Measurements from ENCODE around the gene MBD6. TPM values are rescaled to one million over a fixed set of nuclear protein-coding genes. Genes with fewer than 3 reads are reported as not detected.

Gene MBD6
- total and polyA plus RNA-seq, 2 of the 8 experiments (the other 6 are each of a cell fraction or from before 2014, with no cell fraction given), result 3.9 to 32.3 TPM

- H4K91ac ChIP-seq (replicated peaks; ENCODE audit: insufficient read length, low read length), result peak overlapping the region; percentile 14
- H3K79me1 ChIP-seq (ENCODE audit: low read depth, low read length), result peaks cover 10% of the 10 kb centered on the region
- H2BK20ac ChIP-seq (ENCODE audit: low read length), result no peak overlapping the region
- peaks cover 9 to 29% (median 12%) of the 10 kb centered on the region in 4 experiments; a peak in 6 of 7 replicates for H3K4me1 ChIP-seq (replicated peaks in 1 of 4; ENCODE audit: control insufficient read depth in 3 of 4, insufficient read depth in 4 of 4, low read length in 3 of 4)
- H2BK120ac ChIP-seq (replicated peaks; ENCODE audit: low read depth, low read length), result no peak overlapping the region
- H3K4ac ChIP-seq (replicated peaks; ENCODE audit: insufficient read length, low read depth, low read length), result no peak overlapping the region
- peak overlapping the region; percentile 25; the same call in 1 of the 2 replicates for H2BK15ac ChIP-seq (ENCODE audit: low read length)
- peaks cover 4 to 47% of the 10 kb centered on the region in 2 experiments; a peak in 3 of 4 replicates for H3K79me2 ChIP-seq (ENCODE audit: control insufficient read depth in 1 of 2, insufficient read depth in 2 of 2, low read length in 2 of 2)
- H3K56ac ChIP-seq (replicated peaks; ENCODE audit: insufficient read length, low read depth, low read length), result no peak overlapping the region
- FAIRE-seq (no peak), DNase-seq (ENCODE audit: low read depth in 1 of 2, low spot score in 2 of 2) (no peak)
- peaks cover 9 to 14% of the 10 kb centered on the region in 2 experiments for H4K20me1 ChIP-seq (replicated peaks in 1 of 2; ENCODE audit: control insufficient read depth in 1 of 2, insufficient read depth in 2 of 2, low read length in 2 of 2)
- H3K4me2 ChIP-seq (ENCODE audit: insufficient read depth in 1 of 2, low read depth in 2 of 2, low read length in 2 of 2), result peak overlapping the region; percentile 69 to 77
- CTCF ChIA-PET (ENCODE audit: partially characterized antibody), result interaction anchor here (0.5 kb wide), 1 partner anchor 1218 kb away, joined by 3 read pairs; no protein-coding TSS in a partner anchor
- H3K4me3 ChIP-seq (ENCODE audit: extremely low read depth in 1 of 4, insufficient read depth in 2 of 4, low read depth in 3 of 4, low read length in 4 of 4), result peak overlapping the region; percentile 75 to 96 (median 96); a peak in 7 of 8 replicates
- H2BK5ac ChIP-seq (ENCODE audit: low read depth, low read length), result no peak overlapping the region
- no peak overlapping the region; the same call in 1 of the 2 replicates for H3K18ac ChIP-seq (ENCODE audit: extremely low read depth, low read length)
- POLR2A ChIA-PET (ENCODE audit: partially characterized antibody), result interaction anchor here (1.1 to 2.0 kb wide), 3 partner anchors 12 to 29 kb away, joined by 3 to 12 read pairs (median 5); partner anchors contain the start of gene DDIT3
- no peak overlapping the region for H2AK5ac ChIP-seq (ENCODE audit: low read depth, low read length)
- no peak overlapping the region; the same call in 1 of the 2 replicates for H4K8ac ChIP-seq (ENCODE audit: extremely low read depth, insufficient read depth, low read length)
- H3K27ac ChIP-seq (ENCODE audit: low read depth, low read length), result no peak overlapping the region
- H2BK12ac ChIP-seq (ENCODE audit: low read depth, low read length), result peak overlapping the region; percentile 85; the same call in 1 of the 2 replicates
- H3K23me2 ChIP-seq (ENCODE audit: low read depth, low read length), result peaks cover 19% of the 10 kb centered on the region
- peak overlapping the region; percentile 29; the same call in 1 of the 2 replicates for H2AFZ ChIP-seq (ENCODE audit: low read length)
- no peak overlapping the region for H3K23ac ChIP-seq (ENCODE audit: insufficient read length)
- WGBS, 2 experiments (ENCODE audit: extremely low coverage in 1 of 2, insufficient coverage in 1 of 2, insufficient read length in 1 of 2, insufficient replicate concordance in 2 of 2, low coverage in 1 of 2, low lambda C conversion rate in 2 of 2, missing lambda C conversion rate in 1 of 2), result 25% methylated on average over 10 of the region's 13 CpGs; no CpG with 5 or more reads in 1 of the 2 experiments
- H3K27me3 ChIP-seq (replicated peaks in 1 of 4; ENCODE audit: control insufficient read depth in 3 of 4, extremely low read depth in 1 of 4, insufficient read depth in 3 of 4, low read length in 3 of 4), result peaks cover 0 to 5% (median 3%) of the 10 kb centered on the region in 4 experiments; a peak in 2 of 7 replicates
- H3K9me3 ChIP-seq (ENCODE audit: insufficient read depth in 2 of 2, low read depth in 1 of 2, low read length in 1 of 2), result no peaks in the 10 kb centered on the region
- H3K36me3 ChIP-seq (ENCODE audit: control insufficient read depth in 2 of 4, insufficient read depth in 4 of 4, low read length in 3 of 4), result no peaks in the 10 kb centered on the region; a peak in 1 of 8 replicates
- peak overlapping the region; percentile 5 for H4K5ac ChIP-seq (ENCODE audit: insufficient read length, low read depth, low read length)
- no peak overlapping the region for H3K9ac ChIP-seq (replicated peaks in 1 of 4; ENCODE audit: extremely low read depth in 1 of 4, low read depth in 3 of 4, low read length in 3 of 4)
- no peak overlapping the region for H3K14ac ChIP-seq (ENCODE audit: insufficient read length)
- TF ChIP-seq PHF8 (conservative IDR thresholded peaks at IDR 0.05; ENCODE audit: low read depth, low read length) (no peak), SUZ12 (IDR thresholded peaks at IDR 0.05; ENCODE audit: low read length) (no peak), SAP30 (IDR thresholded peaks at IDR 0.05; ENCODE audit: insufficient read depth, insufficient replicate concordance, low read length) (no peak), E2F6 (IDR thresholded peaks at IDR 0.05) (no peak), GTF2F1 (IDR thresholded peaks at IDR 0.05; ENCODE audit: borderline replicate concordance, low read depth, low read length) (no peak), CREB1 (IDR thresholded peaks at IDR 0.05) (no peak), RAD21 (IDR thresholded peaks at IDR 0.05 in 1 of 2, conservative IDR thresholded peaks at IDR 0.05 in 1 of 2; ENCODE audit: low read depth in 2 of 2, low read length in 2 of 2) (no peak), HDAC2 (IDR thresholded peaks at IDR 0.05; ENCODE audit: borderline replicate concordance in 1 of 2, low read depth in 2 of 2, low read length in 2 of 2) (no peak), ATF3 (IDR thresholded peaks at IDR 0.05; ENCODE audit: insufficient read depth, low read depth, low read length) (no peak)
These were observed 26.7 kb downstream of the MBD6 start for GRCh38 chr12:57549203-57549908.

Measured in H1 (cell line).